HG03064 (cell line): Measurements from ENCODE around the gene PCDHA7.
"Not testable (repeated sequence)": the region's sequence is repeated elsewhere in the genome, so short reads cannot be mapped to it uniquely, and the experiment has no call there.

ENCODE experiments used
- ATAC-seq: cut with Tn5 transposase; IDR thresholded peaks from one replicate; pipeline ENCODE4 v1.9.1; 2021; ENCODE audit warnings: low read depth; ENCODE audit not compliant: unreplicated experiment

The PCDHA7 gene, protein sequence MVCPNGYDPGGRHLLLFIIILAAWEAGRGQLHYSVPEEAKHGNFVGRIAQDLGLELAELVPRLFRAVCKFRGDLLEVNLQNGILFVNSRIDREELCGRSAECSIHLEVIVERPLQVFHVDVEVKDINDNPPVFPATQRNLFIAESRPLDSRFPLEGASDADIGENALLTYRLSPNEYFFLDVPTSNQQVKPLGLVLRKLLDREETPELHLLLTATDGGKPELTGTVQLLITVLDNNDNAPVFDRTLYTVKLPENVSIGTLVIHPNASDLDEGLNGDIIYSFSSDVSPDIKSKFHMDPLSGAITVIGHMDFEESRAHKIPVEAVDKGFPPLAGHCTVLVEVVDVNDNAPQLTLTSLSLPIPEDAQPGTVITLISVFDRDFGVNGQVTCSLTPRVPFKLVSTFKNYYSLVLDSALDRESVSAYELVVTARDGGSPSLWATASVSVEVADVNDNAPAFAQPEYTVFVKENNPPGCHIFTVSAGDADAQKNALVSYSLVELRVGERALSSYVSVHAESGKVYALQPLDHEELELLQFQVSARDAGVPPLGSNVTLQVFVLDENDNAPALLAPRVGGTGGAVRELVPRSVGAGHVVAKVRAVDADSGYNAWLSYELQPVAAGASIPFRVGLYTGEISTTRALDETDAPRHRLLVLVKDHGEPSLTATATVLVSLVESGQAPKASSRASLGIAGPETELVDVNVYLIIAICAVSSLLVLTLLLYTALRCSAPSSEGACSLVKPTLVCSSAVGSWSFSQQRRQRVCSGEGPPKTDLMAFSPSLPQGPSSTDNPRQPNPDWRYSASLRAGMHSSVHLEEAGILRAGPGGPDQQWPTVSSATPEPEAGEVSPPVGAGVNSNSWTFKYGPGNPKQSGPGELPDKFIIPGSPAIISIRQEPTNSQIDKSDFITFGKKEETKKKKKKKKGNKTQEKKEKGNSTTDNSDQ

DNA sequence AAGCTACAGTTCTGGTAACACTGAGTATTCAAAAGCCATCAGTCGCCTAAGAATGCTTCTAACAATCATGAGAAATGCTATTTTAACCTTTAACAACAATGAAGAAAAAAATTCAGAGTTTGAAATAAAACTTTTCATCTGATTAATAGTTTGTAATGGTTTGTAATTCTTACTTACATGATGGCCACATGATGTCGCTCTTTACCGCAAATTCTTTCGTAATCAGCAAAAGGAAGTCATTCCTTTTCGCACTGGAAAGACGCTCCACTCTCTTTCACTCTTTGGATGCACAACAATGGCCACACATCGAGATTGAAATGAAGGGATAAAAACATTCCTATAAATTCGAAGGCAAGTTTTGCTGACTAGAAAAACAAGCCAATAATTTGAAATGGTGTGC, at the start of gene PCDHA7:
PCDHA7 (plus strand) TSS at position 277 of the 400 bp plus-strand sequence; CDS start at position 392, 115 bp downstream.
- ATAC-seq = no peak

DNA sequence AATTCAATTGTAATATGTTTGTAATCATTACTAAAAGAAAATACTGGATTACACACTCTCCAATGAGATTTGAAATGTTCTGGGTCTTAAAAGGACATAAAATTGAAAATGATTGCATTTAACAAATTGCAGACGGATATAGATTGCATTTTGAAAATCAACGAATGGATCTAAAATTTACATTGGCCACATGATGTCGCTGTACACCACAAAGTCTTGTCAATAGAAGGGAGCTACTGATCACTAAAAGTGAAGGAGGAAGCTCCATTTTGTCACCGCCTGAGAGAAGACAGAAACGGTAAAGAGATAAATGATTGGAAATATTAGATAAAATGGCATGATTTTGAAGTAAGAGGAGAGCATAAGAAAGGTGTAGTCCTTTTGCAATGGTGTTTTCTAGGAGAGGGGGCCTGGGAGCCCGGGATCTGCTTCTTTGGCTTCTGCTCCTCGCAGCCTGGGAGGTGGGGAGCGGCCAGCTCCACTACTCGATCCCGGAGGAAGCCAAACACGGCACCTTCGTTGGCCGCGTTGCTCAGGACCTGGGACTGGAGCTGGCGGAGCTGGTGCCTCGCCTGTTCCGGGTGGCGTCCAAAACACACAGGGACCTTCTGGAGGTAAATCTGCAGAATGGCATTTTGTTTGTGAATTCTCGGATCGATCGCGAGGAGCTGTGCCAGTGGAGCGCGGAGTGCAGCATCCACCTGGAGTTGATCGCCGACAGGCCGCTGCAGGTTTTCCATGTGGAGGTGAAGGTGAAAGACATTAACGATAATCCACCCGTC, 48.0 kb upstream of the PCDHA7 start, which contains the start of gene PCDHA1:
PCDHA1 (plus strand) TSS at position 236 of the 782 bp plus-strand sequence.
- no peak for ATAC-seq

DNA sequence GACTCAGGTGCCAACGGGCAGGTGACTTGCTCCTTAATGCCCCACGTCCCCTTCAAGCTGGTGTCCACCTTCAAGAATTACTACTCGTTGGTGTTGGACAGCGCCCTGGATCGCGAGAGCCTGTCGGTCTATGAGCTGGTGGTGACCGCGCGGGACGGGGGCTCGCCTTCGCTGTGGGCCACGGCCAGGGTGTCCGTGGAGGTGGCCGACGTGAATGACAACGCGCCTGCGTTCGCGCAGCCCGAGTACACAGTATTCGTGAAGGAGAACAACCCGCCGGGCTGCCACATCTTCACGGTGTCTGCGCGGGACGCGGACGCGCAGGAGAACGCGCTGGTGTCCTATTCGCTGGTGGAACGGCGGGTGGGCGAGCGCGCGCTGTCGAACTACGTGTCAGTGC, 46.6 kb upstream of the PCDHA7 start:
- not testable (repeated sequence) for ATAC-seq

DNA sequence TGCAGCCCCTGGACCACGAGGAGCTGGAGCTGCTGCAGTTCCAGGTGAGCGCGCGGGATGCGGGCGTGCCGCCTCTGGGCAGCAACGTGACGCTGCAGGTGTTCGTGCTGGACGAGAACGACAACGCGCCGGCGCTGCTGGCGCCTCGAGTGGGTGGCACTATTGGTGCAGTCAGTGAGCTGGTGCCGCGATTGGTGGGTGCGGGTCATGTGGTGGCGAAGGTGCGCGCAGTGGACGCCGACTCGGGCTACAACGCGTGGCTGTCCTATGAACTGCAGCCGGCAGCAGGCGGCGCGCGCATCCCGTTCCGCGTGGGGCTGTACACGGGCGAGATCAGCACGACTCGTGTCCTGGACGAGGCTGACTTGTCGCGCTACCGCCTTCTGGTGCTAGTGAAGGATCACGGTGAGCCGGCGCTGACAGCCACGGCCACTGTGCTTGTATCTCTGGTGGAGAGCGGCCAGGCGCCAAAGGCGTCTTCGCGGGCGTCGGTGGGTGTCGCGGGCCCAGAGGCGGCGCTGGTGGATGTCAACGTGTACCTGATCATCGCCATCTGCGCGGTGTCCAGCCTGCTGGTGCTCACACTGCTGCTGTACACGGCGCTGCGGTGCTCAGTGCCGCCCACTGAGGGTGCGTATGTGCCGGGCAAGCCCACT, 46.1 kb upstream of the PCDHA7 start:
- ATAC-seq = not testable (repeated sequence)

DNA sequence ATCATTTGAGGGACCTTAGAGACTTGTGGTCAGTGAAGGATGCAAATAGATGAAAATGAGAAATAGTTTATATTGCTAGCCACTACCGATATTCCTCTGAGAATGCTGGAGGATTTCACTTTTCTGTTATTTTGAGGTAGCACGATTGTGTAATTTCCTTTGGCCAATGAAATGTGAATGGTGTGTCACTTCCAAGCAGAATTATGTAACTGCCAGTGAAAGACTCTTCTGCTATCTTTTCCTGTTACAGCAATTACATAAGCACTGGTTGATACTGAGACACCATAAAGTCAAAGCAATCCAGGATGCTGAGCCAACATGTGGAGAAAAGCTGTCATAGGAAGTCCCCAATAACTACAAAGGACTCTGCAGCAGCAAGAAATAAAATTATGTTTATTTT, 43.0 kb upstream of the PCDHA7 start:
- ATAC-seq = no peak

DNA sequence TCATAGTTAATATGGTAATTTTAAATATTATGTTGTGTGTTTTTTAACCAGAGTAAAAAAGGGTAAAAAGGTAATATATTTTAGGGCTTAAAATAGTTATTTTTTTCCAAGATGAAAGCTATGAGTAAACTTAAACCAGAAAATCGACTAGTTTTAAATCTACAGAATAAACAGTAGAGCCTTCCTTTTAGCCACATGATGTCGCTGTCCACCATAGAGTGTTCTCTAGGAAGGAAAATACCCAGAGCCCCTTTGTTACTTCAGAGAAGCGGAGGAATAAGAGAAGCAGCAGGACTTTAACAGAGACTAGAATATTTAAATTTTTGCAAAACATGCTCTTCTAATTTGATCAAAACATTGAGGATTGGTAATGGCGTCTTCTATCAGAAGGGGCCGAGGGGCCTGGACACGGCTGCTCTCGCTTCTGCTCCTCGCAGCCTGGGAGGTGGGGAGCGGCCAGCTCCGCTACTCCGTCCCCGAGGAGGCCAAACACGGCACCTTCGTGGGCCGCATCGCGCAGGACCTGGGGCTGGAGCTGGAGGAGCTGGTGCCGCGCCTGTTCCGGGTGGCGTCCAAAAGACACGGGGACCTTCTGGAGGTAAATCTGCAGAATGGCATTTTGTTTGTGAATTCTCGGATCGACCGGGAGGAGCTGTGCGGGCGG, 39.3 kb upstream of the PCDHA7 start, which contains the start of gene PCDHA2:
PCDHA2 (plus strand) TSS at position 258 of the 664 bp plus-strand sequence.
- ATAC-seq = no peak

DNA sequence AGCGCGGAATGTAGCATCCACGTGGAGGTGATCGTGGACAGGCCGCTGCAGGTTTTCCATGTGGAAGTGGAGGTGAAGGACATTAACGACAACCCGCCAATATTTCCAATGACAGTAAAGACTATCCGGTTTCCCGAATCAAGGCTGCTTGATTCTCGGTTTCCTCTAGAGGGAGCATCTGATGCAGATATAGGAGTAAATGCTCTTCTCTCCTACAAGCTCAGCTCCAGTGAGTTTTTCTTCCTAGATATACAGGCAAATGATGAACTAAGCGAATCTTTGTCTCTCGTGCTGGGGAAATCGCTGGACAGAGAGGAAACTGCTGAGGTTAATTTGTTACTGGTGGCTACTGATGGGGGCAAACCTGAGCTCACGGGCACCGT, 38.8 kb upstream of the PCDHA7 start:
- no peak for ATAC-seq

DNA sequence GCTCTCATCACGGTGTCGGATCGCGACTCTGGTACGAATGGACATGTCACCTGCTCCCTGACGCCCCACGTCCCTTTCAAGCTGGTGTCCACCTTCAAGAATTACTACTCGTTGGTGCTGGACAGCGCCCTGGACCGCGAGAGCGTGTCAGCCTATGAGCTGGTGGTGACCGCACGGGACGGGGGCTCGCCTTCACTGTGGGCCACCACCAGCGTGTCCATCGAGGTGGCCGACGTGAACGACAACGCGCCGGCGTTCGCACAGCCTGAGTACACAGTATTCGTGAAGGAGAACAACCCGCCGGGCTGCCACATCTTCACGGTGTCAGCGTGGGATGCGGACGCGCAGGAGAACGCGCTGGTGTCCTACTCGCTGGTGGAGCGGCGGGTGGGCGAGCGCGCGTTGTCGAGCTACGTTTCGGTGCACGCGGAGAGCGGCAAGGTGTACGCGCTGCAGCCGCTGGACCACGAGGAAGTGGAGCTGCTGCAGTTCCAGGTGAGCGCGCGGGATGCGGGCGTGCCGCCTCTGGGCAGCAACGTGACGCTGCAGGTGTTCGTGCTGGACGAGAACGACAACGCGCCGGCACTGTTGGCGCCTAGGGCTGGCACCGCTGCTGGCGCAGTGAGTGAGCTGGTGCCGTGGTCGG, 37.9 kb upstream of the PCDHA7 start:
- not testable (repeated sequence) for ATAC-seq

DNA sequence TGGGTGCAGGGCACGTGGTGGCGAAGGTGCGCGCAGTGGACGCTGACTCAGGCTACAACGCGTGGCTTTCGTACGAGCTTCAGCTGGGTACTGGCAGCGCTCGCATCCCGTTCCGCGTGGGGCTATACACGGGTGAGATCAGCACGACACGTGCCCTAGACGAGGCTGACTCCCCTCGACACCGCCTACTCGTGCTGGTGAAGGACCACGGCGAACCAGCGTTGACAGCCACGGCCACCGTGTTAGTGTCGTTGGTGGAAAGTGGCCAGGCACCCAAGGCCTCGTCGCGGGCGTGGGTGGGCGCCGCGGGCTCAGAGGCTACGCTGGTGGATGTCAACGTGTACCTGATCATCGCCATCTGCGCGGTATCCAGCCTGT, 37.4 kb upstream of the PCDHA7 start:
- ATAC-seq = no peak

DNA sequence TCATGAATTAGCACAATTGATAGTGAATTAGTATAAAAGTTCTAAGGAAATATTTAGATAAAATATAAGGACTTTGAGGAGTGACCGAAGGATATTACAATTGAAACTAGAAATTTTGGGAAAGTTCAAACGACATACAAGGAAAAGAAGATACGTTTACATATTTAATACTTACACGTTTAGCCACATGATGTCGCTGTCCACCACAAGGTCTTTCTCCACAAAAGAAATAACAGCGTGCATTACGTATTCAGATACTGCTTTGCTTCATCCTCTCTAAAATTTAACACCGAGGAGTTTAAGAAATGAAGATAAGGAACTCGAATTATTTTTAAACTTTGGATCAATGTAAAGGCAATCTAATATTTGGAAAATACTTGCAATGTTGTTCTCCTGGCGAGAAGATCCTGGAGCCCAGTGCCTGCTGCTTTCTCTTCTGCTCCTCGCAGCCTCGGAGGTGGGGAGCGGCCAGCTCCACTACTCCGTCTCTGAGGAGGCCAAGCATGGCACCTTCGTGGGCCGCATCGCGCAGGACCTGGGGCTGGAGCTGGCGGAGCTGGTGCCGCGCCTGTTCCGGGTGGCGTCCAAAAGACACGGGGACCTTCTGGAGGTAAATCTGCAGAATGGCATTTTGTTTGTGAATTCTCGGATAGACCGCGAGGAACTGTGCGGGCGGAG, 33.1 kb upstream of the PCDHA7 start, which contains the start of gene PCDHA3:
PCDHA3 (plus strand) TSS at position 242 of the 678 bp plus-strand sequence.
- ATAC-seq = no peak

DNA sequence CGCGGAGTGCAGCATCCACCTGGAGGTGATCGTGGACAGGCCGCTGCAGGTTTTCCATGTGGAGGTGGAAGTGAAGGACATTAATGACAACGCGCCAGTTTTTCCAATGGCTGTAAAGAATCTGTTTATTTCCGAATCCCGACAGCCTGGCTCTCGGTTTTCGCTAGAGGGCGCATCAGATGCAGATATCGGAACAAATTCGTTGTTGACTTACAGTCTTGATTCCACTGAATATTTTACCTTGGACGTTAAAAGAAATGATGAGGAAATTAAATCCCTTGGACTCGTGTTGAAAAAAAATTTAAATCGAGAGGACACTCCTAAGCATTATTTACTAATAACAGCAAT, 32.6 kb upstream of the PCDHA7 start:
- ATAC-seq = no peak

DNA sequence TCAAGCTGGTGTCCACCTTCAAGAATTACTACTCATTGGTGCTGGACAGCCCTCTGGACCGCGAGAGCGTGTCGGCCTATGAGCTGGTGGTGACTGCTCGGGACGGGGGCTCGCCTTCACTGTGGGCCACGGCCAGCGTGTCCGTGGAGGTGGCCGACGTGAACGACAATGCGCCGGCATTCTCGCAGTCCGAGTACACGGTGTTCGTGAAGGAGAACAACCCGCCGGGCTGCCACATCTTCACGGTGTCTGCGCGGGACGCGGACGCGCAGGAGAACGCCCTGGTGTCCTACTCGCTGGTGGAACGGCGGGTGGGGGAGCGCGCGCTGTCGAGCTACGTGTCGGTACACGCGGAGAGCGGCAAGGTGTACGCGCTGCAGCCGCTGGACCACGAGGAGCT, 31.7 kb upstream of the PCDHA7 start:
- not testable (repeated sequence) for ATAC-seq

DNA sequence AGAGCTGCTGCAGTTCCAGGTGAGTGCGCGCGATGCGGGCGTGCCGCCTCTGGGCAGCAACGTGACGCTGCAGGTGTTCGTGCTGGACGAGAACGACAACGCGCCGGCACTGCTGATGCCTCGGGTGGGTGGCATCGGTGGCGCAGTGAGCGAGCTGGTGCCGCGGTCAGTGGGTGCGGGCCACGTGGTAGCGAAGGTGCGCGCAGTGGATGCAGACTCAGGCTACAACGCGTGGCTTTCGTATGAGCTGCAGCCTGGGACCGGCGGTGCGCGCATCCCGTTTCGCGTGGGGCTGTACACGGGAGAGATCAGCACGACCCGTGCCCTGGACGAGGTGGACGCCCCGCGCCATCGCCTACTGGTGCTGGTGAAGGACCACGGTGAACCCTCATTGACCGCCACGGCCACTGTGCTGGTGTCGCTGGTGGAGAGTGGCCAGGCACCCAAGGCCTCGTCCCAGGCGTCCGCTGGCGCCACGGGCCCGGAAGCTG, 31.2 kb upstream of the PCDHA7 start:
- ATAC-seq = no peak

DNA sequence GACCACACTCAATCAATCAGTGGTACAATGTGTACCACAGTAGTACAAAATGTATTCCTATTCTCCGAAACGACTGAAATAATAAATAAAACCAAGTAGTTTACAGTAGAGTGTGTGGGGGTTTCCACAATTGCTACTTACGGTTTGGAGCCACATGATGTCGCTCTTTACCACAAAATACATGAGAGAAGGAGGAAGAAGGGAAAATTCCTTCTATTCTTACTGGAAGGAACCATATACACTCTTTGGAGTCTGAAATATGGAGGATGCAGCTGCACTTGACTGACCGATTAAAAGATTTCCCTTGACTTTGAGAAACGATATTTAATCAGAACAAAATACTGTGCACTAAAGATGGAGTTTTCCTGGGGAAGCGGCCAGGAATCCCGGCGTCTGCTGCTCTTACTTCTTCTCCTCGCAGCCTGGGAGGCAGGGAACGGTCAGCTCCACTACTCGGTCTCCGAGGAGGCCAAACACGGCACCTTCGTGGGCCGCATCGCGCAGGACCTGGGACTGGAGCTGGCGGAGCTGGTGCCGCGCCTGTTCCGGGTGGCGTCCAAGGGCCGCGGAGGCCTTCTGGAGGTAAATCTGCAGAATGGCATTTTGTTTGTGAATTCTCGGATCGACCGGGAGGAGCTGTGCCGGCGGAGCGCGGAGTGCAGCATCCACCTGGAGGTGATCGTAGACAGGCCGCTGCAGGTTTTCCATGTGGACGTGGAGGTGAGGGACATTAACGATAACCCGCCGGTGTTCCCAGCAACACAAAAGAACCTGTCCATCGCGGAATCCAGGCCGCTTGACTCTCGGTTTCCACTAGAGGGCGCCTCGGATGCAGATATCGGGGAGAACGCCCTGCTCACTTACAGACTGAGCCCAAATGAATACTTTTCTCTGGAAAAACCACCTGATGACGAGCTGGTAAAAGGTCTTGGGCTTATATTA, 27.0 kb upstream of the PCDHA7 start, which contains the start of gene PCDHA4:
PCDHA4 (plus strand) TSS at position 235 of the 942 bp plus-strand sequence.
- no peak for ATAC-seq

DNA sequence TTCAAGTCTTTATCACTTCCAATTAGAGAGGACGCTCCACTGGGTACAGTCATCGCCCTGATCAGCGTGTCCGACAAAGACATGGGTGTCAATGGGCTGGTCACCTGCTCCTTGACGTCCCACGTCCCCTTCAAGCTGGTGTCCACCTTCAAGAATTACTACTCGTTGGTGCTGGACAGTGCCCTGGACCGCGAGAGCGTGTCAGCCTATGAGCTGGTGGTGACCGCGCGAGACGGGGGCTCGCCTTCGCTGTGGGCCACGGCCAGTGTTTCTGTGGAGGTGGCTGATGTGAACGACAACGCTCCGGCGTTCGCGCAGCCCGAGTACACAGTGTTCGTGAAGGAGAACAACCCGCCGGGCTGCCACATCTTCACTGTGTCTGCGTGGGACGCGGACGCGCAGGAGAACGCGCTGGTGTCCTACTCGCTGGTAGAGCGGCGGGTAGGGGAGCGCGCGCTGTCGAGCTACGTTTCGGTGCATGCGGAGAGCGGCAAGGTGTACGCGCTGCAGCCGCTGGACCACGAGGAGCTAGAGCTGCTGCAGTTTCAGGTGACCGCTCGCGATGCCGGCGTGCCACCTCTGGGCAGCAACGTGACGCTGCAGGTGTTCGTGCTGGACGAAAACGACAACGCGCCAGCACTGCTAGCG, 25.7 kb upstream of the PCDHA7 start:
- ATAC-seq = not testable (repeated sequence)

DNA sequence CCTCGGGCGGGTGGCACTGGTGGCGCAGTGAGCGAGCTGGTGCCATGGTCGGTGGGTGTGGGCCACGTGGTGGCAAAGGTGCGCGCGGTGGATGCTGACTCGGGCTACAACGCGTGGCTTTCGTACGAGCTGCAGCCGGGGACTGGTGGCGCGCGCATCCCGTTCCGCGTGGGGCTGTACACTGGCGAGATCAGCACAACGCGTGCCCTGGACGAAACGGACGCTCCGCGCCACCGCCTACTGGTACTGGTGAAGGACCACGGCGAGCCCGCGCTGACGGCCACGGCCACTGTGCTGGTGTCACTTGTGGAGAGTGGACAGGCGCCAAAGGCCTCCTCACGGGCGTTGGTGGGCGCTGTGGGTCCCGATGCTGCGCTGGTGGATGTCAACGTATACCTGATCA, 25.2 kb upstream of the PCDHA7 start:
- no peak for ATAC-seq
